AG04450 (cell line): Measurements from ENCODE around the gene TSR1. TPM values are rescaled to one million over a fixed set of nuclear protein-coding genes. Genes with fewer than 3 reads are reported as not detected.

Source experiments
- CTCF ChIA-PET: fragments of 300-600, 350-600 bp; formaldehyde crosslinking; extraction: SDS; loops from one replicate; lab custom pipeline; 2022; ENCODE audit warnings: antibody characterized with exemption, inconsistent platforms; lab: Charles Lee
- POLR2A ChIA-PET: fragments of 350-600 bp; formaldehyde crosslinking; extraction: SDS; loops from one replicate; lab custom pipeline; 2021; ENCODE audit warnings: antibody characterized with exemption, inconsistent platforms; lab: Yijun Ruan, JAX
- DNase-seq: peaks from one replicate; pipeline ENCODE4 v3.0.0-alpha.2; 2011; ENCODE audit warnings: low read depth, low spot score
- H3K27ac ChIP-seq: one replicate; pipeline ENCODE4 v1.5.1; 2012; ENCODE audit warnings: low read depth, low read length, control low read depth
- H3K27me3 ChIP-seq: one replicate; pipeline ENCODE4 v1.6.0; 2012; ENCODE audit warnings: low read length; ENCODE audit not compliant: control insufficient read depth, insufficient read depth
- H3K4me3 ChIP-seq: 2 replicates; pipeline ENCODE4 v1.5.1; 2011; ENCODE audit warnings: mild to moderate bottlenecking, low read depth, low read length, control low read depth
- H3K9me3 ChIP-seq: 2 replicates; pipeline ENCODE4 v1.5.1; 2012; ENCODE audit warnings: low read length; ENCODE audit not compliant: control insufficient read depth, insufficient read depth
- CTCF ChIP-seq: IDR thresholded peaks from 2 replicates; pipeline ENCODE4 v1.5.1; 2011; ENCODE audit warnings: low read depth, low read length, control low read depth, inconsistent platforms
- polyA plus RNA-seq: library from polyadenylated mRNA; depleted of rRNA; stranded (reverse); fragments of >200 nt; gene quantifications from 2 replicates; pipeline ENCODE4 v1.2.3, GENCODE V29; 2011

Gene TSR1
- polyA plus RNA-seq, 1 experiment: 15.5 TPM

DNA sequence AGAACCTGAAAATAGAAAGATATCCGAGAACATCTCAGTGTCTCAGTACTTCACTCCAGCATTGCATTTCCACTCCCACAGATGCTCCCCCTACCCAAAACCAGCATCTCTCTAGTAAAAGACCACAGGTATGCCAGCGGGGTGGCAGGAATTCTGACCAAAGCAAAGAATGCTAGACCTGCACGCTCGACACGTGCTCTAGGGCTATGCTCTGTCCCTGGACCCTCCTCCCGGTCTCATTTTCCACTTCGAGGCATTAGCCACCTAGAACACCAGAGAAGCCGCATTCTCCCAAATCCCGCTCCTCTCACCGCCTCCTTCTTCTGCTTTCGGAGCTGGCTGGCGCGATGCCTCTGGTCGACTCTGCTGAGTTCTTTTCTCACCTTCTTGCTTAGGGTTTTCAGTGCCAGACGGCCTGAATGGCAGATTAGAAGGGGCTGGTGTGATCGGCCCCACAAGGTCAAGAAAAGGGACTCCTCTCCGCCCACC, 487 bp downstream of the TSR1 start:
- POLR2A ChIA-PET: interaction anchor here (0.9 to 1.6 kb wide), 12 partner anchors 12 to 620 kb away, joined by 3 to 7 read pairs (median 4); partner anchors contain the start of genes SMG6 and SRR
- H3K27me3 ChIP-seq: no peaks in the 10 kb centered on the region
- TF ChIP-seq CTCF: no peak
- peak overlapping the region; percentile 31 for H3K27ac ChIP-seq
- H3K4me3 ChIP-seq: peak overlapping the region; percentile 95
- H3K9me3 ChIP-seq: peaks cover 3% of the 10 kb centered on the region; the same call in 1 of the 2 replicates
- CTCF ChIA-PET: interaction anchor here (0.7 to 3.6 kb wide), 4 partner anchors 17 to 281 kb away, joined by 3 to 14 read pairs (median 7); partner anchors contain the start of gene HIC1
- no peak for DNase-seq

GRCh38 chr17:2331303-2331702, 5.0 kb downstream of the TSR1 start:
- Histone ChIP-seq H3K9me3 (no peaks in the 10 kb centered on the region), H3K27ac (no peak overlapping the region), H3K4me3 (no peak overlapping the region), H3K27me3 (no peaks in the 10 kb centered on the region)
- ChIA-PET CTCF (interaction anchor here (0.7 to 1.9 kb wide), 2 partner anchors 51 to 277 kb away, joined by 4 read pairs; no protein-coding TSS in a partner anchor), POLR2A (no interaction called here)
- DNase-seq: no peak
- no peak for TF ChIP-seq CTCF

GRCh38 chr17:2323629-2324314, 12.5 kb downstream of the TSR1 start:
- Histone ChIP-seq H3K27ac (no peak overlapping the region), H3K4me3 (no peak overlapping the region), H3K27me3 (no peaks in the 10 kb centered on the region), H3K9me3 (no peaks in the 10 kb centered on the region)
- ChIA-PET POLR2A (no interaction called here), CTCF (no interaction called here)
- no peak for TF ChIP-seq CTCF
- no peak for DNase-seq

DNA sequence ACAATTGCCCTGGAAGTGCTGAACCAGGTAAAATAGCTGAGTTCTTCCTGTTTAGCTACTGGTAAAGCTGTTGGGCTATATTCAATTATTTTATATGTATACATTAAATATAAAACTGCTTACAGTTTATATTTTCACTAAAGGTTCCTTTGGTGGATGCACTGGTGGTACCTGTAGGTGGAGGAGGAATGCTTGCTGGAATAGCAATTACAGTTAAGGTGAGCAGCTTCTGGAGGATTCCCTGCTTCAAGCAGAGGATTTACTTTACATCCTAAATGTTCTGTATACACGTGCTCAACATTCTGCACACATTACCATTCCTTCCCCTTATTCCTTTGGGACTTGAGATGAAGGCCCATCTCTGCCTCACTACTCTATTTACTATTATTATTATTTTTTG, 14.9 kb downstream of the TSR1 start:
- Histone ChIP-seq H3K27ac (no peak overlapping the region), H3K27me3 (no peaks in the 10 kb centered on the region), H3K4me3 (no peak overlapping the region), H3K9me3 (no peaks in the 10 kb centered on the region)
- TF ChIP-seq CTCF: no peak
- POLR2A ChIA-PET: interaction anchor here (1.1 to 1.3 kb wide), 2 partner anchors 15 to 17 kb away, joined by 3 to 4 read pairs; partner anchors contain the start of genes SRR and TSR1
- CTCF ChIA-PET: no interaction called here
- DNase-seq: no peak

- no peak for DNase-seq
- H3K4me3 ChIP-seq: no peak overlapping the region
- H3K9me3 ChIP-seq: no peaks in the 10 kb centered on the region
- H3K27ac ChIP-seq: no peak overlapping the region
- H3K27me3 ChIP-seq: no peaks in the 10 kb centered on the region
- ChIA-PET POLR2A (no interaction called here), CTCF (no interaction called here)
- TF ChIP-seq CTCF: no peak
Observed at GRCh38 chr17:2319051-2319450, 17.2 kb downstream of the TSR1 start.
